Myocyte (in vitro differentiated cells): ENCODE measurements around the gene TSPEAR. TPM values are rescaled to one million over a fixed set of nuclear protein-coding genes. Genes with fewer than 3 reads are reported as not detected.

Source experiments
- DNase-seq: peaks from one replicate; pipeline ENCODE4 v3.0.0-alpha.2; 2012; ENCODE audit warnings: low read depth
- total RNA-seq: library from RNA; depleted of rRNA; stranded (reverse); fragments of >200 nt; gene quantifications from 2 replicates; pipeline ENCODE4 v1.2.3, GENCODE V29; 2014

The TSPEAR gene
- total RNA-seq, 1 donor from 2014 or later, result not detected

GRCh38 chr21:44455524-44456213 lies 255.7 kb downstream of the TSPEAR start:
- DNase-seq, result no peak

- DNase-seq, result no peak
Observed at GRCh38 chr21:44454747-44455523, 256.4 kb downstream of the TSPEAR start, which contains the start of gene LRRC3. Gene LRRC3 (plus strand): TSS chr21:44455510. CDS start chr21:44456645, 1,135 bp downstream.

- no peak for DNase-seq
Observed at GRCh38 chr21:44454058-44454457, 257.3 kb downstream of the TSPEAR start.

GRCh38 chr21:44453120-44453519 lies 258.3 kb downstream of the TSPEAR start:
- DNase-seq, result no peak

- DNase-seq, result no peak
Observed at GRCh38 chr21:44450999-44451398, 260.4 kb downstream of the TSPEAR start.

- DNase-seq, result no peak
Observed at GRCh38 chr21:44450402-44450801, 261.0 kb downstream of the TSPEAR start.

- DNase-seq, result peak; percentile 41
Observed at GRCh38 chr21:44449473-44450363, 261.7 kb downstream of the TSPEAR start.

- no peak for DNase-seq
Observed at GRCh38 chr21:44448651-44449131, 262.7 kb downstream of the TSPEAR start.

Other genes with a start within 250 kb of the TSPEAR start
- not detected in 2 replicates for gene KRTAP10-1, start 171.4 kb downstream of the TSPEAR start, total RNA-seq
- not detected in 2 replicates for gene KRTAP10-2, start 160.1 kb downstream of the TSPEAR start, total RNA-seq
- not detected in 2 replicates for gene KRTAP10-3, start 152.8 kb downstream of the TSPEAR start, total RNA-seq
- gene KRTAP10-4, start 137.8 kb downstream of the TSPEAR start, total RNA-seq, result not detected in 2 replicates
- gene KRTAP10-5, start 131.0 kb downstream of the TSPEAR start, total RNA-seq, result not detected in 2 replicates
- gene KRTAP10-6, start 119.1 kb downstream of the TSPEAR start, total RNA-seq, result not detected in 2 replicates
- not detected in 2 replicates for gene KRTAP10-7, start 111.0 kb downstream of the TSPEAR start, total RNA-seq
- not detected in 2 replicates for gene KRTAP10-8, start 99.5 kb downstream of the TSPEAR start, total RNA-seq
- not detected in 2 replicates for gene KRTAP10-9, start 84.5 kb downstream of the TSPEAR start, total RNA-seq
- gene KRTAP10-10, start 74.2 kb downstream of the TSPEAR start, total RNA-seq, result not detected in 2 replicates
- not detected in 2 replicates for gene KRTAP10-11, start 65.2 kb downstream of the TSPEAR start, total RNA-seq
- not detected in 2 replicates for gene KRTAP12-4, start 56.9 kb downstream of the TSPEAR start, total RNA-seq
- not detected in 2 replicates for gene KRTAP12-3, start 53.6 kb downstream of the TSPEAR start, total RNA-seq
- not detected in 2 replicates for gene KRTAP12-2, start 44.6 kb downstream of the TSPEAR start, total RNA-seq
- not detected in 2 replicates for gene KRTAP12-1, start 29.4 kb downstream of the TSPEAR start, total RNA-seq
- not detected in 2 replicates for gene KRTAP10-12, start 14.4 kb downstream of the TSPEAR start, total RNA-seq
- 98.0 and 99.8 TPM in 2 replicates for gene UBE2G2, start 90.2 kb upstream of the TSPEAR start, total RNA-seq
- gene SUMO3, start 106.5 kb upstream of the TSPEAR start, total RNA-seq, result 78.6 and 79.5 TPM in 2 replicates
- 207 and 246 TPM in 2 replicates for gene PTTG1IP, start 162.1 kb upstream of the TSPEAR start, total RNA-seq
- 2.2 and 3.2 TPM in 2 replicates for gene ITGB2, start 209.3 kb upstream of the TSPEAR start, total RNA-seq
- 13.6 and 14.9 TPM in 2 replicates for gene SLX9, start 228.5 kb upstream of the TSPEAR start, total RNA-seq